Mucosa of rectum (tissue), 2 donors: Measurements from ENCODE around the gene MAVS.
"Not testable (repeated sequence)": the region's sequence is repeated elsewhere in the genome, so short reads cannot be mapped to it uniquely, and the experiment has no call there.

Source experiments
- H3K27ac ChIP-seq, 2 donors: one replicate each; pipeline ENCODE4 v1.7.0; 2013; ENCODE audit warnings: inconsistent platforms in 2 of 2, low read depth in 2 of 2, low read length in 2 of 2
- H3K27me3 ChIP-seq, 2 donors: one replicate each; pipeline ENCODE4 v1.7.0; 2013; ENCODE audit warnings: low read length in 2 of 2; ENCODE audit not compliant: control insufficient read depth in 2 of 2, insufficient read depth in 2 of 2
- H3K36me3 ChIP-seq, 2 donors: one replicate each; pipeline ENCODE4 v1.7.0; 2013; ENCODE audit warnings: low read length in 2 of 2; ENCODE audit not compliant: control insufficient read depth in 2 of 2, insufficient read depth in 2 of 2
- H3K4me1 ChIP-seq, 2 donors: one replicate each; pipeline ENCODE4 v1.7.0; 2013; ENCODE audit warnings: low read length in 2 of 2, mild to moderate bottlenecking in 1 of 2; ENCODE audit not compliant: control insufficient read depth in 2 of 2, insufficient read depth in 2 of 2
- H3K4me3 ChIP-seq, 2 donors: one replicate each; pipeline ENCODE4 v1.7.0; 2013; ENCODE audit warnings: low read length in 2 of 2
- H3K9ac ChIP-seq, 2 donors: one replicate each; pipeline ENCODE4 v1.7.0; 2013; ENCODE audit warnings: low read length in 2 of 2, low read depth in 1 of 2, mild to moderate bottlenecking in 1 of 2
- H3K9me3 ChIP-seq, 2 donors: one replicate each; pipeline ENCODE4 v1.7.0; 2013; ENCODE audit warnings: low read length in 2 of 2; ENCODE audit not compliant: control insufficient read depth in 2 of 2
- donor health status: healthy.
- donor health status: Normal muscosa, but diverticular disease.

Gene MAVS

DNA sequence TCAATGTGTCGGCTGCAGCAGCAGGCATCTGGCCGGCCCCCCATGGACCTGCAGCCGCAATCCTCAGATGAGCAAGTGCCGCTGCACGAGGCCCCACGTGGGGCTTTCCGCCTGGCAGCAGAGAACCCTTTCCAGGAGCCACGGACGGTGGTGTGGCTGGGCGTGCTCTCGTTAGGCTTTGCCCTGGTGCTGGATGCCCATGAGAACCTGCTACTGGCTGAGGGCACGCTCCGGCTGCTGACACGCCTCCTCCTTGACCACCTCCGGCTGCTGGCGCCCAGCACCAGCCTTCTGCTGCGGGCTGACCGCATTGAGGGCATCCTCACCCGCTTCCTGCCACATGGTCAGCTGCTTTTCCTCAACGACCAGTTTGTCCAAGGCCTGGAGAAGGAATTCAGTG is 22.8 kb upstream of the MAVS start:
- peaks cover 12 to 17% of the 10 kb centered on the region in 2 donors for H3K4me1 ChIP-seq
- H3K9me3 ChIP-seq, result no peaks in the 10 kb centered on the region
- H3K9ac ChIP-seq, result no peak overlapping the region
- no peak overlapping the region for H3K27ac ChIP-seq
- peaks cover 23 to 36% of the 10 kb centered on the region in 2 donors for H3K36me3 ChIP-seq
- H3K4me3 ChIP-seq, result no peak overlapping the region
- H3K27me3 ChIP-seq, result no peaks in the 10 kb centered on the region

DNA sequence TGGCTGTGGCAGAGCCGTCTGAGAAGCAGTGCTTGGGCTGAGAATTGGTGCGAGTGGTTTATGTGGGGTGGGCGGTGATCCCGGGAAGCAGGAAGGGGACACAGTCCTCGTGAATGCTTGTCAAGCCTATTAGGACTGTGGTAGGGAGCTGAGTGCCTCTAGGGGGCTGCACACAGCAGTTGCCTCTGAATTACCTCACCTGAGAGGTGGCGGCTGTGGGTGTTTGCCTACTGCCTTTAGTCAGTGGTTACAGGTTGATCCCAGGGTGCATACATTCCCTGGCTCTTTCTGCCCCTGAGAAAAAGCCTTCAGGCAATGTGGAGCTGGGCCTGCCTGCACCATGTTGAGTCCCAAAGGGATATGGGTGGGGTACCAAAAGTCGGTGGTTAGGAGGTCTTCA is 21.1 kb upstream of the MAVS start:
- no peaks in the 10 kb centered on the region for H3K9me3 ChIP-seq
- H3K36me3 ChIP-seq, result peaks cover 23 to 36% of the 10 kb centered on the region in 2 donors
- no peak overlapping the region for H3K9ac ChIP-seq
- H3K4me1 ChIP-seq, result peaks cover 3 to 9% of the 10 kb centered on the region in 2 donors
- no peak overlapping the region for H3K4me3 ChIP-seq
- H3K27ac ChIP-seq, result no peak overlapping the region
- no peaks in the 10 kb centered on the region for H3K27me3 ChIP-seq

- Histone ChIP-seq H3K27me3 (no peaks in the 10 kb centered on the region), H3K4me1 (peaks cover 2 to 4% of the 10 kb centered on the region in 2 donors), H3K9me3 (no peaks in the 10 kb centered on the region), H3K27ac (no peak overlapping the region), H3K36me3 (peaks cover 23 to 36% of the 10 kb centered on the region in 2 donors), H3K4me3 (no peak overlapping the region), H3K9ac (no peak overlapping the region)
Measured at GRCh38 chr20:3826420-3826819, 20.2 kb upstream of the MAVS start.

DNA sequence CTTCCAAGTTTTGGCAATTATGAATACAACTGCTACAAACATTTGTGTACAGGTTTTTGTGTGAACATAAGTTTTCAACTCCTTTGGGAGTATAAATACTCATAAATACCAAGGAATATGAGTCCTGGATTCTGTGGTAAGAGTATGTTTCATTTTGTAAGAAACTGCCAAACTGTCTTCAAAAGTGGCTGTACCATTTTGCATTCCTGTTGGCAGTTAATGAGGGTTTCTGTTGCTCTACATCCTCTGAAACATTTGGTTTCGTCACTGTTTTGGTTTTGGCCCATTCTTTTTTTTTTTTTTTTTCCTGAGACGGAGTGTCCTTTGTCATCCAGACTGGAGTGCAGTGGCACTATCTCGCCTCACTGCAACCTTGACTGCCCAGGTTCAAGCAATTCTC is 17.8 kb upstream of the MAVS start:
- Histone ChIP-seq H3K4me3 (no peak overlapping the region), H3K4me1 (no peaks in the 10 kb centered on the region), H3K27ac (no peak overlapping the region), H3K9me3 (no peaks in the 10 kb centered on the region), H3K27me3 (no peaks in the 10 kb centered on the region), H3K9ac (no peak overlapping the region), H3K36me3 (peaks cover 17 to 18% of the 10 kb centered on the region in 2 donors)

GRCh38 chr20:3829891-3830290 is 16.7 kb upstream of the MAVS start:
- not testable (repeated sequence) for H3K27ac ChIP-seq, H3K4me3 ChIP-seq, H3K27me3 ChIP-seq, H3K36me3 ChIP-seq, H3K9me3 ChIP-seq, H3K9ac ChIP-seq, H3K4me1 ChIP-seq

GRCh38 chr20:3836132-3836531 is 10.5 kb upstream of the MAVS start:
- H3K9me3 ChIP-seq, result no peaks in the 10 kb centered on the region
- no peaks in the 10 kb centered on the region for H3K27me3 ChIP-seq
- H3K4me1 ChIP-seq, result no peaks in the 10 kb centered on the region
- peaks cover 0 to 3% of the 10 kb centered on the region in 2 donors for H3K36me3 ChIP-seq
- no peak overlapping the region for H3K9ac ChIP-seq
- H3K4me3 ChIP-seq, result no peak overlapping the region
- H3K27ac ChIP-seq, result no peak overlapping the region

DNA sequence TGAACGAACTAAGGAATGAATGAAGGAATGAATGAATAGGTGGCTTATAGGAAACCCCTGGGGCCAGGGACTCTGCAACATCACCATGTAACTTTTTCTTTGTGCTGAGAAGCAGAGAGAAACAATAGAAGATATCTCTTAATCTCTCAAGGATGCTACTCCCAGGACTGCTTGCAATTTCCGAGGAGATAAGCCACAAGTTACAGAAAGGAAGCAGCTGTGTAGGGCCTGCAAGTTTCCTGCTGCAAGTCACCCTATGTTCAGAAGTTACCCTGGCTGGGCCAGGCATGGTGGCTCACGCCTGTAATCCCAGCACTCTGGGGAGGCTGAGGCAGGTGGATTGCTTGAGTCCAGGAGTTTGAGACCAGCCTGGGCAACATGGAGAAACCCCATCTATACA is 7.3 kb upstream of the MAVS start:
- Histone ChIP-seq H3K9me3 (no peaks in the 10 kb centered on the region), H3K36me3 (peaks cover 0 to 3% of the 10 kb centered on the region in 2 donors), H3K9ac (no peak overlapping the region), H3K27me3 (no peaks in the 10 kb centered on the region), H3K4me1 (peaks cover 6 to 12% of the 10 kb centered on the region in 2 donors), H3K27ac (no peak overlapping the region), H3K4me3 (no peak overlapping the region)

DNA sequence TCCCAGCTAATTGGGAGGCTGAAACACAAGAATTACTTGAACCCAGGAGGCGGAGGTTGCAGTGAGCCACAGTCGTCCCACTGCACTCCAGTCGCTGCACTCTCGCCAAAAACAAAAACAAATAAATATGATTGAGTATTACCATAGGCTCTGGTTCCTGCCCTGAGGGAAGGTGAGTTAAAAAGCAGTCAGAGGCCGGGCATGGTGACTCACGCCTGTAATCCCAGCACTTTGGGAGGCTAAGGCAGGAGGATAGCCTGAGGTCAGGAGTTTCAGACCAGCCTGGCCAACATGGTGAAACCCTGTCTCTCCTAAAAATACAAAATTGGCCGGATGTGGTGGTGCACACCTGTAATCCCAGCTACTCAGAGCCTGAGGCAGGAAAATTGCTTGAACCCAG is 6.4 kb upstream of the MAVS start:
- H3K36me3 ChIP-seq, H3K9ac ChIP-seq, H3K4me3 ChIP-seq, H3K9me3 ChIP-seq, H3K27me3 ChIP-seq, H3K27ac ChIP-seq: not testable (repeated sequence)
- H3K4me1 ChIP-seq, result peaks cover 6 to 13% of the 10 kb centered on the region in 2 donors

DNA sequence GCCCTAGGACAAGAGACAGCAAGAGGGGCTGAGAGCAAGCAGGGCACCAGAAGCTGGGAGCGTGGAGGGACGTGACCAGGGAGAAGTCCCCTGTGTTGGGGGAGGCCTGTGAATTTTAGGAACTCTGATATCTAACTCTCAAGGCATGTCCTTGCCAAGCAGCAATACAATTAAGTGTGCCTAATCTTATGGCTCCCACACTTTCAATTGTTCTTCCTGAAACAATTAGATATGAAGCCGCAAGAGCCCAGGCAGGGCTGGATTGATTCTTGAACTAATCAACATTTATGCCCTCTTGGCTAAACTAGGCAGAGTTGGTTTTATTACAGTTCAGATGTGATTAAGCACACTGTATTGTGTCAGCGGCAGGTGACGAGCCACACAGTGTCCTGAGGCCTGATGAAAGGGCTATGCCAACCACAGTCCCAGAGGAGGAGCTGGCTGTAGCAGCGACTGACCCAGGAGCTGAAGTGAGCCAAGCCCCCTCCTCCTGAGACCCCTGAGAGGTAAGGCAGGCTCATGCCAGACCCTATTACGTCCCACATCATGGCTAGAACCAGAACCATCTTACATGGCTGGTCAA is 4.2 kb upstream of the MAVS start:
- H3K9ac ChIP-seq, result peak overlapping the region; percentile 42 to 52
- no peaks in the 10 kb centered on the region for H3K27me3 ChIP-seq
- peak overlapping the region; percentile 22 to 56 for H3K4me3 ChIP-seq
- H3K4me1 ChIP-seq, result peaks cover 18 to 23% of the 10 kb centered on the region in 2 donors
- H3K9me3 ChIP-seq, result no peaks in the 10 kb centered on the region
- H3K27ac ChIP-seq, result peak overlapping the region; percentile 73 to 78
- H3K36me3 ChIP-seq, result no peaks in the 10 kb centered on the region

GRCh38 chr20:3843490-3843889 is 3.1 kb upstream of the MAVS start:
- no peak overlapping the region for H3K4me3 ChIP-seq
- no peak overlapping the region for H3K9ac ChIP-seq
- H3K36me3 ChIP-seq, result no peaks in the 10 kb centered on the region
- H3K27ac ChIP-seq, result no peak overlapping the region
- no peaks in the 10 kb centered on the region for H3K27me3 ChIP-seq
- peaks cover 26 to 31% of the 10 kb centered on the region in 2 donors for H3K4me1 ChIP-seq
- H3K9me3 ChIP-seq, result no peaks in the 10 kb centered on the region
